ENCODE data around the gene SS18L1.
"Not testable (repeated sequence)": the region's sequence is repeated elsewhere in the genome, so short reads cannot be mapped to it uniquely, and the experiment has no call there.

The SS18L1 gene

DNA sequence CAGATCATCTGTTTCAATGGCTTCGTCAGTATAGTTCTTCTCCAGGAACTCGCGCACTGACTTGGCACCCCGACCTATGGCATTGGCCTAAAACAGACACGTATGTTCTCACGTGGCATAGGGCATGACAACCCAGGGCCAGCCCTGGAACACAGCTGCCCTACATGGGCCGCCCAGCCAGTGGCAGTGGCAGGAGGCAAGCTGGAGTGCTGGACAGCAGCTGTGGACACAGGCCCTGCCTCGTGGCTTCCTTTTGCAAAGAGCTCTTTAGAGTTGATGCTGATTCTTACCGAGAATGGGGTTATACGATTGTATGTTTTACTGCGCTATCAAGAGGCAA is 5.4 kb upstream of the SS18L1 start:
- DNase-seq = no peak

- DNase-seq = no peak
These were observed 4.7 kb upstream of the SS18L1 start for GRCh38 chr20:62138912-62139311.

- no peak for DNase-seq
These were observed 3.9 kb upstream of the SS18L1 start for GRCh38 chr20:62139636-62140035.

GRCh38 chr20:62141043-62141396 is 2.5 kb upstream of the SS18L1 start:
- DNase-seq = no peak

DNA sequence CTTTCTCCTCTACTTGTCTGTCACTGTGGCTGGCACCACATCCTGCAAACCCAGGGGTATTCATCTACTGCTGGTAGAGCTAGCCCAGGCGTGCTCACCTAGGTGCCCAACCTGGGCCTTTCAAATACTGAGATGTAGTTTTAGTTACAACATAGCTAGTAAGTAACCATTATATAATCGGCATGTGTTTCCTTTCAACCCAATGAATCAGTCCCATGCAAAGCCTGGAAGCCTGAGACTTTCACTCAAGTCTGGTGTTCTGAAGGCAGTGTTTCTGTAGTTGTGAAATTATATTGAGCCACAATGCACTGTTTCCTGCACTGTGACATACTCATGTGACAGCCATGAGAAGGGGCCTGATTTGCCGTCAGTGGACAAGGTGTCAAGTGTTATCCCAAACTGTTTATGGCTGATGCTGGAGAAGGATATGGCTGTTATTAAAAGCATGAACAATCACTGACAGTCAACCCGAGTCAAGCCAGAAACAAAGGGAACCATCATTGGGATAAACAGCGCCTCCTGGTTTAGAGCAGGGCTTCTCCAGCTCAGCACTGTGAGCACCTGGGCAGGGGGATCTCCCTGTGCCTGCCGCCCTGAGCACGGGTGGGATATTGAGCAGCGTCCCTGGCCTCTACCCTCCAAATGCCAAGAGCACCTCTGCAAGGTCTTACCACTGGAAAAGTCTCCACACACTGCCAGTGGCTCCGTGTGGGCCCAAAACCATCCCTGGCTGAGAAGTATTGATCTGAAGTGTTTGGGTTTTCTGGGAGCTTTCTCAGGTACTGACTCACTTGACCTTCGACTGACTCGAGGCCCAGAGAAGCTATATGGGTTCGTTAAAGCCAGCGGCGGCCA is 1.9 kb upstream of the SS18L1 start:
- peak in 2 of 5 experiments; percentile 70 to 74 for DNase-seq

- no peak for DNase-seq
These were observed 1.1 kb upstream of the SS18L1 start for GRCh38 chr20:62142252-62143080.

- peak in 3 of 5 experiments; percentile 30 to 75 (median 47) for DNase-seq
These were observed 622 bp downstream of the SS18L1 start for GRCh38 chr20:62143957-62144825.

GRCh38 chr20:62145688-62146018 is 2.1 kb downstream of the SS18L1 start:
- DNase-seq = no peak

DNA sequence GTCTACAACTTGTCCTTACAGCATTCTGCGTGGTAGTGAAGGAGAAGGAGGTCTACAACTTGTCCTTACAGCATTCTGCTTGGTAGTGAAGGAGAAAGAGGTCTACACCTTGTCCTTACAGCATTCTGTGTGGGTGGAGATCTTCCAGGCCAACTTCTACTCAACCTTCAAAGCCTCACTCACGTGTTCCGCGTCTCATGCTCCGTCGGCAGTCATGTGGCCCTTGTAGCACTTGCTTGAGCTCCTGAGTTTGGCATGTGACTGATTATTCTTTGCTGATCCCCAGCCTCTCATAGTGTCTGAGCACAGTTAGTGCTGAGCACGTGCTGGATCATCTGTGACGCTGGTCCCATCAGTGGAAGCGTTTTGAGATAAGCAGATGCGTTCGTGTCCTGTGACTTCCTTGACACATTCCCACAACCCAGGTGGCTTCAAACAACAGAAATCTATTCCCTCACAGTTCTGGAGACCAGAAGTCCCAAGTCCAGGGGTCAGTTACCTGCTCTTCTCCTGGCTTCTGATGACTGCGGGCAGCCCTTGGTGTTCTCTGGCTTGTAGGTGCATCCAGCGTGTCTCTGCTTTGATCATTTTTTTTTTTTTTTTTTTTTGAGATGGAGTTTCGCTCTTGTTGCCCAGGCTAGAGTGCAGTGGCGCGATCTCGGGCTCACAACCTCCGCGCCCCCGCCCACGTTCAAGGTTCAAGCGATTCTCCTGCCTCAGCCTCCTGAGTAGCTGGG is 2.6 kb downstream of the SS18L1 start:
- no peak for DNase-seq

DNA sequence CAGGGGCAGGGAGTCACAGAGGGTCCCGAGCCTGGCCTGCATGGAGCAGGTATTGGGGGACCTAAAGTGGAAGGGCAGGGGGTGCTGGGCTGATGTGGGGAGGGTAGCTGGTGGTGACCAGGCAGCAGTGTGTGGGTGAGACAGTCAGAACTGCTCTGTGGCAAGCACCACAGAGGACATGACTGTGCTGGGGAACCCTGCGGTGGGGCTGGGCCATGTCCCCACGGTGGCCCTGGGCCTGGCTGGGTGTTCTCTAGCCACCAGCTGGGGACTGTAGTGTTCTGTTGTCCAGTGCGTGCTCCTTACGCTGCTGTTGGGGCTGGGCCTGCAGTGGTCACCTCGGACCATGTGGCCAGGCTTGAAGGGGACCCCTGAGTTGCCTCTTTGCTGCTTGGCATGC is 3.6 kb downstream of the SS18L1 start:
- DNase-seq = no peak

DNA sequence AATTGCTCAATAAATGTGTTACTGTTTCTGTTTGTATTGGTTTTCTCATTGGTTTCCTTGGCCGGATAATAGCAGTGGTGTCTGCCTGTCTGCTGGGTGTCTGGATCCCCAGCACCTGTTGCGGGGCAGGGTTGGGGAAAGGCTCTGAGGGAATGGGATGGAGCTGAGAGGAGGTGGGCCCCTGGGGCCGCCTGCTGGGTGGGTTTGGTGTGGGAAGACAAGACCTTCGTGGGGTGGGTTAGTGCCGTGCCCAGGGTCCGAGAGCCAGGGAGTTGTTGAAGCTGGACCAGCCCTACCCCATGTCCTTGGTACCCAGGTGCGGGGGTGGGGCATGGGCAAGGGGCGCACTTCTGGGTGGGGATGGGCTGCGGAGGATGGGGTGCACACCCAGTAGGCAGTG is 4.0 kb downstream of the SS18L1 start:
- no peak for DNase-seq

DNA sequence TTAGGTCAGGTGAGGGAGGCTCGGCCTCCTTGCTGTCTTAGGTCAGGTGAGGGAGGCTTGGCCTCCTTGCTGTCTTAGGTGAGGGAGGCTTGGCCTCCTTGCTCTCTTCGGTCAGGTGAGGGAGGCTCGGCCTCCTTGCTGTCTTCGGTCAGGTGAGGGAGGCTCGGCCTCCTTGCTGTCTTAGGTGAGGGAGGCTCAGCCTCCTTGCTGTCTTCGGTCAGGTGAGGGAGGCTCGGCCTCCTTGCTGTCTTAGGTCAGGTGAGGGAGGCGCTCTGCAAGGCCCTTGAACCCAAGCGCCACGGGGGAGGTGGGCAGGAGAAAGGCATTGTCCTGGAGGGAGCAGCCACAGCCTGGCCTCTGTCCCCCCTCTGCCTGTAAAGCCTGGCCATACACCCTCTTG is 4.8 kb downstream of the SS18L1 start:
- not testable (repeated sequence) for DNase-seq

GRCh38 chr20:62148908-62149314 is 5.3 kb downstream of the SS18L1 start:
- no peak for DNase-seq

GRCh38 chr20:62149532-62150309 is 6.2 kb downstream of the SS18L1 start:
- DNase-seq = no peak

- DNase-seq = no peak
These were observed 6.7 kb downstream of the SS18L1 start for GRCh38 chr20:62150310-62150575.

GRCh38 chr20:62151225-62151624 is 7.7 kb downstream of the SS18L1 start:
- DNase-seq = no peak

DNA sequence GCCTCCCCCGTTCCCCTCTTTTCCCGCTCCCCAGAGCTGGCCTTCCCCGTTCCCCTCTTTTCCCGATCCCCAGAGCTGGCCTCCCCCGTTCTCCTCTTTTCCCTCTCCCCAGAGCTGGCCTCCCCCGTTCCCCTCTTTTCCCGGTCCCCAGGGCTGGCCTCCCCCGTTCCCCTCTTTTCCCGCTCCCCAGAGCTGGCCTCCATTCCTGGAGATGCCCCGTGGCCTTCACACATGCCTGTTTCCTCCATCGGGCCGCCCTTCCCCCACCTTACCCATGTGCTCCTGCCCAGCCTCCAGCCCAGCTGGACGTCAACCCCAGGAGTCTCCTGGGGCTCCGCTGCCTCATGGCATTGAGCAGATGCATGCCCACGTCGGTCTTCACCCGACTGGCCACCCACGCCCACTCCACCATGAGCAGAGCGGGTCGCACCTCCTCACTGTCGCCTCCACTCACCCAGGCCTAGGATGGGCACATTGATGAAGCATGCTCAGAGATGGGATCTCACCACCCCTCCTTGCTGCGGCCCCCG is 8.3 kb downstream of the SS18L1 start:
- DNase-seq = no peak

GRCh38 chr20:62155428-62156253 is 12.1 kb downstream of the SS18L1 start:
- no peak for DNase-seq

DNA sequence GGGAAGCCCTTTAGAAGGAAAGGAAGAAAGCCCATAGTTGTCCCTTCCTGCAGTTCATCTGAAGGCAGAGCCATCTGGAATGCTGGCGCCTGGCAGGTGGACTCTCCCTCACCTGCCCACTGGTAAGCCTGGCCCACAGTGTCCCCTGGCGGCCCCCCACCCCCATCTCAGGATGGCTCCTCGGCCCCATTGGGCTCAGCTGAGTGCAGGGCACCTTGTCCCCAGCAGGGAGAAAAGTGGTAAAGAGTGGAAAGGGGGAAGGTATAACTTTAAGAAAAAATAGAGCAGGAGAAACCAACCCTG is 12.6 kb downstream of the SS18L1 start:
- DNase-seq = no peak

DNA sequence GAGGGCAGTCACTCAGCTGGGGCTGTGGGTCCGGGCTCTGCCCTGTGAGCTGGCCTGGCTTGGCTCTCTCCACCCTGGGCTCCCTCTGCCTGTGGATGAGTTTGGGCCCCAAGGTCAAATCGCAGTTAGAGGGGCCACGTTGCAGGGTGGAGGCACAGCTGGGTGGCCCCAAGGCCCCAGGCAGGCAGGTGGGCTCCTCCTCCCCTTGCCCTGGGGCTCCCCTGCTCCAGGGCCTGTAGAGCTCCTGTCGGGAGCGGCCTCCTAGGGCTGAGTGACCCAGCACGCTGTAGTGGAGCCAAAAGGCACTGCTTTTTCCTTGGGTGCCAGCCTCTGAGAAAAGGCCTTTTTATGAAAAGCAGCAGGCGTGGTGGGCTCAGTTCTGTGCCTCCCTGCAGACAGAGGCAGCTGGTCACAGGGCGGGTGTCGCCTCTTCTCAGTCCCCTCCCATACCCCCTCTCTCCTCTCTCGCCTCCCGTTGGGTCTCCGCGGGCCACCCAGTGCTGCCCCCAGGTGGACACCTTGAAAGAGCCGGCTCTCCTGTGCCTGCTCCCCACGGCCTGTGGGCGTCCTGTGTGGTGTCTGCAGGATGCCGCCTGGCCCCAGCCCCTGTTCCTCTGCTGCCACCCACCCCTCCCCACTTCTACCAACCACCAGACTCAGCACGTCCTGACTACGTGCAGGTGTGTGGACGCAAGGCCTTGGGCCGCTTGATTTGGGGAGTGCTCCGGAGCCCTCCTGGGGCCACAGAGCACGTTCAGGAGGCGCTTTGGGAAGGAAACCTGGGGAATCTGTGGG is 13.2 kb downstream of the SS18L1 start:
- DNase-seq = peak; percentile 45 to 68 (median 61)
